ENCODE measurements around the gene ACCSL. TPM values are rescaled to one million over a fixed set of nuclear protein-coding genes. Genes with fewer than 3 reads are reported as not detected.

Gene ACCSL
- total RNA-seq, 4 donors from 2014 or later: 0.60 TPM; not detected in 3

DNA sequence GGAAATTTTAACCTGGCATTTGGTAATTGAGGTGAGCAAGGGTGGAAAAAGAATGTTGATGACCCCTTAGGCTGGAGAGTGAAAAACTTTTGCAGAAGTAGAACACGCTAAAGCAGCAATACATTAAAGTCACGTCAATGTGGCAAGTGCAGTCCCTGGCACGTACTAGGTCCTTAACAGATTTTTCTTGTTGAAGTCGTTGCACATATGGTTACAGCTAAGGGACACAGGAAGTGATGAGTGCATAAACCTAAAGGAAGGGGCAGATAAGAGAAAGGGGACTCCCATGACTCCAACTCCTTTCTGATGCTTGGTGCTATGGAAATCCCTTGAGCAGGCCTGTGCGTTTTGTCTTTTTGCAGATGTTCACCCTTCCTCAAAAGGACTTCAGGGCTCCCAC, 19.5 kb downstream of the ACCSL start:
- Histone ChIP-seq H3K4me3 (peak overlapping the region; percentile 85), H3K4me1 (peaks cover 17% of the 10 kb centered on the region), H3K27ac (no peak overlapping the region), H3K27me3 (no peaks in the 10 kb centered on the region), H3K9me3 (no peaks in the 10 kb centered on the region), H3K36me3 (peaks cover 9% of the 10 kb centered on the region)
- no peak for DNase-seq (ENCODE audit: low spot score in 2 of 2)
- WGBS: 61% methylated on average over 5 of the region's 5 CpGs
- TF ChIP-seq, protein P1, sequence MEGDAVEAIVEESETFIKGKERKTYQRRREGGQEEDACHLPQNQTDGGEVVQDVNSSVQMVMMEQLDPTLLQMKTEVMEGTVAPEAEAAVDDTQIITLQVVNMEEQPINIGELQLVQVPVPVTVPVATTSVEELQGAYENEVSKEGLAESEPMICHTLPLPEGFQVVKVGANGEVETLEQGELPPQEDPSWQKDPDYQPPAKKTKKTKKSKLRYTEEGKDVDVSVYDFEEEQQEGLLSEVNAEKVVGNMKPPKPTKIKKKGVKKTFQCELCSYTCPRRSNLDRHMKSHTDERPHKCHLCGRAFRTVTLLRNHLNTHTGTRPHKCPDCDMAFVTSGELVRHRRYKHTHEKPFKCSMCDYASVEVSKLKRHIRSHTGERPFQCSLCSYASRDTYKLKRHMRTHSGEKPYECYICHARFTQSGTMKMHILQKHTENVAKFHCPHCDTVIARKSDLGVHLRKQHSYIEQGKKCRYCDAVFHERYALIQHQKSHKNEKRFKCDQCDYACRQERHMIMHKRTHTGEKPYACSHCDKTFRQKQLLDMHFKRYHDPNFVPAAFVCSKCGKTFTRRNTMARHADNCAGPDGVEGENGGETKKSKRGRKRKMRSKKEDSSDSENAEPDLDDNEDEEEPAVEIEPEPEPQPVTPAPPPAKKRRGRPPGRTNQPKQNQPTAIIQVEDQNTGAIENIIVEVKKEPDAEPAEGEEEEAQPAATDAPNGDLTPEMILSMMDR (IDR thresholded peaks at IDR 0.05): no peak
- no peak for TF ChIP-seq EP300 (IDR thresholded peaks at IDR 0.05)

DNA sequence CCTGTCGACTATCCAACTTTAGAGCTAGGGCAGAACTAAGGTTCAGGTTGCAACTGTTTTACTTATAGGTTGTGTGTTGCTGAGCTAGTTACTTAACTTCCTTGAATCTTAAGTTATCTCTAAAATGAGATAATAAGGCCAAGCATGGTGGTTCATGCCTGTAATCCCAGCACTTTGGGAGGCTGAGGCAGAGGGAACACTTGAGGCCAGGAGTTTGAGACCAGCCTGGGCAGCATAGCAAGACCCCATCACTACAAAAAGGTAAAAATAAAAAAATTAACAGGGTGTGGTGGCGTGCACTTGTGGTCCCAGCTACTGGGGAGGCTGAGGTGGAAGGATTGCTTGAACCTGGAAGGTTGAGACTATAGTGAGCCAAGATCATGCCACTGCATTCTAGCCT, 20.4 kb downstream of the ACCSL start:
- Histone ChIP-seq H3K27me3 (no peaks in the 10 kb centered on the region), H3K27ac (no peak overlapping the region), H3K4me1 (peaks cover 17% of the 10 kb centered on the region), H3K36me3 (peaks cover 15% of the 10 kb centered on the region), H3K4me3 (no peak overlapping the region), H3K9me3 (no peaks in the 10 kb centered on the region)
- TF ChIP-seq EP300 (IDR thresholded peaks at IDR 0.05) (no peak), POLR2AphosphoS5 (IDR thresholded peaks at IDR 0.05) (no peak), POLR2A (IDR thresholded peaks at IDR 0.05) (no peak)
- TF ChIP-seq, protein P1 (IDR thresholded peaks at IDR 0.05): no peak
- WGBS: 100% methylated on average over 2 of the region's 2 CpGs
- no peak for DNase-seq (ENCODE audit: low spot score in 2 of 2)

GRCh38 chr11:44071157-44071556, 23.4 kb downstream of the ACCSL start:
- 93% methylated on average over 3 of the region's 3 CpGs for WGBS
- Histone ChIP-seq H3K4me3 (no peak overlapping the region), H3K9me3 (no peaks in the 10 kb centered on the region), H3K4me1 (peaks cover 10% of the 10 kb centered on the region), H3K27me3 (no peaks in the 10 kb centered on the region), H3K36me3 (peaks cover 41% of the 10 kb centered on the region), H3K27ac (no peak overlapping the region)
- no peak for DNase-seq (ENCODE audit: low spot score in 2 of 2)
- TF ChIP-seq POLR2AphosphoS5 (IDR thresholded peaks at IDR 0.05) (no peak), POLR2A (IDR thresholded peaks at IDR 0.05) (no peak), EP300 (IDR thresholded peaks at IDR 0.05) (no peak)
- TF ChIP-seq, protein P1 (IDR thresholded peaks at IDR 0.05): no peak

DNA sequence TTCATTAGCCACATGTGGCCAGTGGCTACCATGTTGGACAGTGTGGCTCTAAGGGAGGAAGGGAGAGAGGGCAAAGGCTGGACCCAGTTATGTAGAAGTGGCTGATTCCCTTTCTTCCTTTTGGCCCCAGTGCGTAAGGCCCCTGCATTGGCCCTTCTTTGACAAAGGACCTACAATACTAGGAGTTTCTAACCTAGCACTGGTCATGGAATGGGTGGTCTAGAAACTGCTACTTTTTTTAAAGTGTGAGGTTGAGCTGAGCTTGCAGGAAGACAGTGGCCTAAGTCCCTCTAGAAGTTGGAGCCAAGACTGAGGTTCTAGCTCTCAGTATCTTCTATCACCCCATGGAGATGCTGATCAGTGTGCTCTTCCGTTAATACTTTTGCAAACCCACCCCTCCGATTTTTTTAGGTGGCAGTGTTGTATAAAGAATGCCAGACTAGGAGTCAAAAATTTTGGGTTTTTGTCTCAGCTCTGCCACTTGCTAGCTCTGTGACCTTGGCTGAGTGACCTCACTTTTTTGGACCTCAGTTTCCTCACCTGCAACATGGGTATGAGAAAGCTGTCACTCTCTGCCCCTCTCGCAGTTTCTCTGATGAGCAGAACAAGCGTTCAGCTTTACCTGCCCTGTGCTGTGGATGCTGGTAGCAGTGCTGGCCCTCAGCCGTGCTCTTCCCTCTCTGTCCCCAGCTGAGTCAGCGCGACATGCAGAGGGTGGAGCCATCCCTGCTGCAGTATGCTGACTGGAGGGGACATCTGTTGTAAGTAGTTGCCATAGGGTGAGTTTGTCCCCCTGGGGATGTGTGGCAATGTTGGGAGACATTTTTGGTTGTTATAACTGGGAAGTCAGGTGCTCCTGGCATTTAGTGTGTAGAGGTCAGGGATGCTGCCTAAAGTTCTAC, 25.2 kb downstream of the ACCSL start:
- H3K4me1 ChIP-seq: no peaks in the 10 kb centered on the region
- H3K36me3 ChIP-seq: peaks cover 53% of the 10 kb centered on the region
- no peak overlapping the region for H3K27ac ChIP-seq
- DNase-seq (ENCODE audit: low spot score in 2 of 2): no peak
- no peaks in the 10 kb centered on the region for H3K27me3 ChIP-seq
- no peak for TF ChIP-seq POLR2AphosphoS5 (IDR thresholded peaks at IDR 0.05)
- TF ChIP-seq EP300 (IDR thresholded peaks at IDR 0.05): no peak
- TF ChIP-seq, protein P1 (IDR thresholded peaks at IDR 0.05): no peak
- no peak for TF ChIP-seq POLR2A (IDR thresholded peaks at IDR 0.05)
- H3K4me3 ChIP-seq: no peak overlapping the region
- no peaks in the 10 kb centered on the region for H3K9me3 ChIP-seq
- WGBS: 94% methylated on average over 8 of the region's 8 CpGs

- no peaks in the 10 kb centered on the region for H3K4me1 ChIP-seq
- WGBS: 95% methylated on average over 5 of the region's 5 CpGs
- no peak overlapping the region for H3K4me3 ChIP-seq
- H3K27me3 ChIP-seq: no peaks in the 10 kb centered on the region
- DNase-seq (ENCODE audit: low spot score in 2 of 2): no peak
- TF ChIP-seq, protein P1 (IDR thresholded peaks at IDR 0.05): no peak
- TF ChIP-seq POLR2A (IDR thresholded peaks at IDR 0.05) (no peak), POLR2AphosphoS5 (IDR thresholded peaks at IDR 0.05) (no peak), EP300 (IDR thresholded peaks at IDR 0.05) (no peak)
- H3K9me3 ChIP-seq: no peaks in the 10 kb centered on the region
- peaks cover 86% of the 10 kb centered on the region for H3K36me3 ChIP-seq
- no peak overlapping the region for H3K27ac ChIP-seq
Observed at GRCh38 chr11:44078794-44079193, 31.0 kb downstream of the ACCSL start.

Measured in suprapubic skin (tissue), 4 donors.